Myocyte (in vitro differentiated cells): ENCODE results near the gene POMGNT1. TPM values are rescaled to one million over a fixed set of nuclear protein-coding genes. Genes with fewer than 3 reads are reported as not detected.
"Not testable (repeated sequence)": the region's sequence is repeated elsewhere in the genome, so short reads cannot be mapped to it uniquely, and the experiment has no call there.

Experiments used
- DNase-seq: peaks from one replicate; pipeline ENCODE4 v3.0.0-alpha.2; 2012; ENCODE audit warnings: low read depth
- polyA plus RNA-seq: library from polyadenylated mRNA; unstranded; fragments of >200 nt; gene quantifications from one replicate; pipeline ENCODE4 v1.2.1, GENCODE V29; 2012; ENCODE audit warnings: missing spikeins
- total RNA-seq: library from RNA; depleted of rRNA; stranded (reverse); fragments of >200 nt; gene quantifications from 2 replicates; pipeline ENCODE4 v1.2.3, GENCODE V29; 2014

POMGNT1 gene
- total RNA-seq: 142 and 156 TPM in 2 replicates
- 132 TPM for polyA plus RNA-seq

GRCh38 chr1:46197964-46198811 lies at the start of gene POMGNT1:
Gene POMGNT1 (minus strand): TSS chr1:46198434. CDS start chr1:46197821, 613 bp downstream.
- DNase-seq: peak; percentile 71

GRCh38 chr1:46247436-46248121 lies 49.3 kb upstream of the POMGNT1 start, which contains the start of gene RAD54L:
Gene RAD54L (plus strand): TSS chr1:46247763. CDS start chr1:46248406, 643 bp downstream.
- peak; percentile 99 for DNase-seq

GRCh38 chr1:46246548-46247435 lies 48.6 kb upstream of the POMGNT1 start:
- DNase-seq: peak; percentile 54

GRCh38 chr1:46246136-46246535 lies 47.9 kb upstream of the POMGNT1 start:
- not testable (repeated sequence) for DNase-seq

- peak; percentile 37 for DNase-seq
Observed at GRCh38 chr1:46244656-46245371, 46.6 kb upstream of the POMGNT1 start.

- DNase-seq: not testable (repeated sequence)
Observed at GRCh38 chr1:46243831-46244230, 45.6 kb upstream of the POMGNT1 start.

GRCh38 chr1:46242918-46243317 lies 44.7 kb upstream of the POMGNT1 start:
- no peak for DNase-seq

- DNase-seq: not testable (repeated sequence)
Observed at GRCh38 chr1:46241733-46242132, 43.5 kb upstream of the POMGNT1 start.

GRCh38 chr1:46238865-46239264 lies 40.6 kb upstream of the POMGNT1 start:
- DNase-seq: peak; percentile 21

GRCh38 chr1:46236882-46237281 lies 38.6 kb upstream of the POMGNT1 start:
- DNase-seq: no peak

GRCh38 chr1:46231231-46231630 lies 33.0 kb upstream of the POMGNT1 start:
- DNase-seq: not testable (repeated sequence)

- DNase-seq: no peak
Observed at GRCh38 chr1:46224966-46225365, 26.7 kb upstream of the POMGNT1 start.

- DNase-seq: peak; percentile 87
Observed at GRCh38 chr1:46223472-46223943, 25.3 kb upstream of the POMGNT1 start.

- DNase-seq: not testable (repeated sequence)
Observed at GRCh38 chr1:46223055-46223454, 24.8 kb upstream of the POMGNT1 start.

- no peak for DNase-seq
Observed at GRCh38 chr1:46221749-46222148, 23.5 kb upstream of the POMGNT1 start.

GRCh38 chr1:46220808-46221207 lies 22.6 kb upstream of the POMGNT1 start:
- no peak for DNase-seq

GRCh38 chr1:46219551-46220520 lies 21.6 kb upstream of the POMGNT1 start:
- no peak for DNase-seq

GRCh38 chr1:46218443-46218842 lies 20.2 kb upstream of the POMGNT1 start:
- DNase-seq: no peak

- DNase-seq: no peak
Observed at GRCh38 chr1:46215504-46215903, 17.3 kb upstream of the POMGNT1 start.
